ENCODE data around the gene LYRM4. TPM values are rescaled to one million over a fixed set of nuclear protein-coding genes. Genes with fewer than 3 reads are reported as not detected.

LYRM4 gene
- total and polyA plus RNA-seq, 4 donors: 15.2 to 23.2 (median 19.1) TPM

DNA sequence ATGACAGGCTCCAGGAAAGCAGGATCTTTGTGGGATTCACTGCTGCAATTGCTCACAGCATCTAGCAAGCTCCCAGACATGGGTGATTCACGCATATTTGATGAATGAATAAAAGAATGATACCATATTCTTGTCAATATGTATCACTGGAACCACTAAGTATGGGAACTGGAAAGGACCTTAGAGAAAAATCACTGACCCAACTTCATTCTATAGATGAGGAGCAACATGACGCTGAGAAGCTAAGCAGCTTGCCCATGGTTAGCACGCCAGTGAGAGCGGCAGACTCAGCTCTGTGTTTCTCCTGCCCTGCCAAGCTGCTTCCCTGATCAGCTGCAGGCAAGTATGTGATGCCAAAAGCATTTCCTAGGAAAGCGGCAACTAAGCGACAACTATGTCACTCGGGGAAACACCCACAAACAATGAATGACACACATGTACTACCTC lies 108.8 kb downstream of the LYRM4 start:
- H3K27me3 ChIP-seq (ENCODE audit: control insufficient read depth in 3 of 3, insufficient read depth in 3 of 3, low read length in 2 of 3): no peaks in the 10 kb centered on the region

DNA sequence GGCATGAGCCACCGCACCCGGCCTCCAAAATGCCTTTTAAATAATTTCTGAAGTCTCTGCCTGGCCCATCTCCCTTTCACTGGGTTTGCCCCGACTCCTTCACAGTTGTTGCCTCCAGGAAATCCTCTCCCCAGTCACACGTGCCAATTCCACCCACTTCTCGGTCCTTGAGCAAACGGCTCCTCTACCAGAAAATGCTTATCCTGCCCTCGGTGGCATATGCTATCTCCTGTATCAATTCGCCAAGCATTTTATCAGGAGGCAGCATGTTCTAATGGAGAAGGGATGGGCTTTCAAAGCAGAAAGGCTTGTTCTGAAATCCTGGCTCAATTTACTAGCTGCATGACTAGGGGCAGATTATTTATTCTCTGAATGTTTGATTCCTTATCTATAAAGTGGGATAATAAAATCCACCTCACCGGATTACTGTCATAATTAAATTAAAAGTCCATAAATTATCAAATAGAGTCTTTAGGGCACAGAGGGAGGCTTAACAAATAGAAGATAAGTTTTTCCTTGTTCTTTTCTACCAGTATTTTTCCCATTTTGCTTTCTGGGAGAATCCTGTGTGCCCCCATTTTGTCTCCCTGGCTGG lies 109.3 kb downstream of the LYRM4 start:
- no peaks in the 10 kb centered on the region for H3K27me3 ChIP-seq (ENCODE audit: control insufficient read depth in 3 of 3, insufficient read depth in 3 of 3, low read length in 2 of 3)
- WGBS, 2 donors: 53 to 57% methylated on average over 9 of the region's 9 CpGs
- DNase-seq (no peak), ATAC-seq (ENCODE audit: insufficient read depth, low FRiP score) (no peak)
- H3K27ac ChIP-seq (ENCODE audit: low read depth in 1 of 2, low read length in 1 of 2): no peak overlapping the region
- H3K9me3 ChIP-seq (ENCODE audit: control insufficient read depth in 4 of 4, insufficient read depth in 3 of 4, low read length in 3 of 4): no peaks in the 10 kb centered on the region
- H3K9ac ChIP-seq (ENCODE audit: insufficient read depth in 1 of 2, low read length in 2 of 2): no peak overlapping the region
- TF ChIP-seq, protein P1, sequence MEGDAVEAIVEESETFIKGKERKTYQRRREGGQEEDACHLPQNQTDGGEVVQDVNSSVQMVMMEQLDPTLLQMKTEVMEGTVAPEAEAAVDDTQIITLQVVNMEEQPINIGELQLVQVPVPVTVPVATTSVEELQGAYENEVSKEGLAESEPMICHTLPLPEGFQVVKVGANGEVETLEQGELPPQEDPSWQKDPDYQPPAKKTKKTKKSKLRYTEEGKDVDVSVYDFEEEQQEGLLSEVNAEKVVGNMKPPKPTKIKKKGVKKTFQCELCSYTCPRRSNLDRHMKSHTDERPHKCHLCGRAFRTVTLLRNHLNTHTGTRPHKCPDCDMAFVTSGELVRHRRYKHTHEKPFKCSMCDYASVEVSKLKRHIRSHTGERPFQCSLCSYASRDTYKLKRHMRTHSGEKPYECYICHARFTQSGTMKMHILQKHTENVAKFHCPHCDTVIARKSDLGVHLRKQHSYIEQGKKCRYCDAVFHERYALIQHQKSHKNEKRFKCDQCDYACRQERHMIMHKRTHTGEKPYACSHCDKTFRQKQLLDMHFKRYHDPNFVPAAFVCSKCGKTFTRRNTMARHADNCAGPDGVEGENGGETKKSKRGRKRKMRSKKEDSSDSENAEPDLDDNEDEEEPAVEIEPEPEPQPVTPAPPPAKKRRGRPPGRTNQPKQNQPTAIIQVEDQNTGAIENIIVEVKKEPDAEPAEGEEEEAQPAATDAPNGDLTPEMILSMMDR (IDR thresholded peaks at IDR 0.05; ENCODE audit: control extremely low read depth, extremely low read depth): no peak
- no peaks in the 10 kb centered on the region for H3K4me1 ChIP-seq (ENCODE audit: control insufficient read depth in 5 of 5, insufficient read depth in 5 of 5, low read length in 5 of 5)
- no peak overlapping the region for H3K4me3 ChIP-seq
- no peaks in the 10 kb centered on the region for H3K36me3 ChIP-seq (ENCODE audit: control insufficient read depth in 4 of 4, insufficient read depth in 4 of 4, low read length in 4 of 4)

More for the DNA sequence above, 108.8 kb downstream of the LYRM4 start:
- Histone ChIP-seq H3K27ac (ENCODE audit: low read depth in 1 of 2, low read length in 1 of 2) (no peak overlapping the region), H3K36me3 (ENCODE audit: control insufficient read depth in 4 of 4, insufficient read depth in 4 of 4, low read length in 4 of 4) (no peaks in the 10 kb centered on the region), H3K9me3 (ENCODE audit: control insufficient read depth in 4 of 4, insufficient read depth in 3 of 4, low read length in 3 of 4) (no peaks in the 10 kb centered on the region), H3K9ac (ENCODE audit: insufficient read depth in 1 of 2, low read length in 2 of 2) (no peak overlapping the region), H3K4me3 (no peak overlapping the region), H3K4me1 (ENCODE audit: control insufficient read depth in 5 of 5, insufficient read depth in 5 of 5, low read length in 5 of 5) (no peaks in the 10 kb centered on the region)
- ATAC-seq (ENCODE audit: insufficient read depth, low FRiP score) (no peak), DNase-seq (no peak)
- 64 to 83% methylated on average over 7 of the region's 7 CpGs for WGBS, 2 donors
- TF ChIP-seq, protein P1 (IDR thresholded peaks at IDR 0.05; ENCODE audit: control extremely low read depth, extremely low read depth): no peak

- no peaks in the 10 kb centered on the region for H3K36me3 ChIP-seq (ENCODE audit: control insufficient read depth in 4 of 4, insufficient read depth in 4 of 4, low read length in 4 of 4)
- no peaks in the 10 kb centered on the region for H3K27me3 ChIP-seq (ENCODE audit: control insufficient read depth in 3 of 3, insufficient read depth in 3 of 3, low read length in 2 of 3)
- H3K4me1 ChIP-seq (ENCODE audit: control insufficient read depth in 5 of 5, insufficient read depth in 5 of 5, low read length in 5 of 5): no peaks in the 10 kb centered on the region
- no peak overlapping the region for H3K27ac ChIP-seq (ENCODE audit: low read depth in 1 of 2, low read length in 1 of 2)
- ATAC-seq (ENCODE audit: insufficient read depth, low FRiP score) (no peak), DNase-seq (no peak)
- 92 to 98% methylated on average over 3 of the region's 3 CpGs for WGBS, 2 donors
- TF ChIP-seq, protein P1 (IDR thresholded peaks at IDR 0.05; ENCODE audit: control extremely low read depth, extremely low read depth): no peak
- H3K9me3 ChIP-seq (ENCODE audit: control insufficient read depth in 4 of 4, insufficient read depth in 3 of 4, low read length in 3 of 4): no peaks in the 10 kb centered on the region
- H3K9ac ChIP-seq (ENCODE audit: insufficient read depth in 1 of 2, low read length in 2 of 2): no peak overlapping the region
- no peak overlapping the region for H3K4me3 ChIP-seq
Observed at GRCh38 chr6:5150551-5151075, 110.1 kb downstream of the LYRM4 start.

All from lung (tissue), 12 donors.